Activated CD4-positive, alpha-beta T cell treated with anti-CD3 and anti-CD28 coated beads, Interleukin-2, amount 10 ng/mL, durations not matched to agents 7 days and 5 days (primary cell): ENCODE results near the gene UCN2. TPM values are rescaled to one million over a fixed set of nuclear protein-coding genes. Genes with fewer than 3 reads are reported as not detected.

Experiments used
- CTCF ChIA-PET: fragments of 350-600 bp; sonication (Branson Sonifier 250); formaldehyde crosslinking; loops from one replicate; lab custom pipeline; 2021; ENCODE audit warnings: antibody characterized with exemption; lab: Charles Lee
- POLR2A ChIA-PET: fragments of 350-600 bp; sonication (Branson Sonifier 250); formaldehyde crosslinking; loops from one replicate; lab custom pipeline; 2021; ENCODE audit warnings: antibody characterized with exemption; lab: Charles Lee
- DNase-seq: peaks from one replicate; pipeline ENCODE4 v3.0.0-alpha.2; 2020
- H3K27ac Mint-ChIP-seq: one replicate; pipeline ENCODE4 v1.8.0; 2021; ENCODE audit warnings: mild to moderate bottlenecking, moderate library complexity, mixed read lengths
- H3K27me3 Mint-ChIP-seq: one replicate; pipeline ENCODE4 v1.8.0; 2021; ENCODE audit warnings: mixed read lengths
- H3K36me3 Mint-ChIP-seq: one replicate; pipeline ENCODE4 v1.8.0; 2021; ENCODE audit warnings: low read depth, mixed read lengths
- H3K4me1 Mint-ChIP-seq: one replicate; pipeline ENCODE4 v1.8.0; 2021; ENCODE audit warnings: mixed read lengths
- H3K4me3 Mint-ChIP-seq: one replicate; pipeline ENCODE4 v1.8.0; 2021; ENCODE audit warnings: mild to moderate bottlenecking, moderate library complexity, mixed read lengths
- H3K9me3 Mint-ChIP-seq: one replicate; pipeline ENCODE4 v1.8.0; 2021; ENCODE audit warnings: mixed read lengths
- total RNA-seq, 2 experiments: library from RNA; stranded (reverse); gene quantifications; one replicate each; pipeline ENCODE4 v1.2.3, GENCODE V29; 2021

Gene UCN2
- total RNA-seq: not detected

- Mint-ChIP-seq H3K4me3 (no peak within 1 kb of the TSS), H3K9me3 (no peaks in the 10 kb centered on the region), H3K4me1 (peaks cover 38% of the 10 kb centered on the region), H3K36me3 (no peaks in the 10 kb centered on the region), H3K27me3 (no peaks in the 10 kb centered on the region), H3K27ac (peak within 1 kb of the TSS; percentile 47)
- no peak for DNase-seq
- CTCF ChIA-PET: no interaction called here
- POLR2A ChIA-PET: no interaction called here
Observed at GRCh38 chr3:48563382-48563918, at the start of gene UCN2. Gene UCN2, minus strand, starts transcription at chr3:48563781. Its CDS starts 657 bp downstream, at chr3:48563124.

- no peak overlapping the region for H3K27ac Mint-ChIP-seq
- H3K9me3 Mint-ChIP-seq: peaks cover 6% of the 10 kb centered on the region
- no peaks in the 10 kb centered on the region for H3K27me3 Mint-ChIP-seq
- ChIA-PET POLR2A (no interaction called here), CTCF (interaction anchor here (0.7 to 3.0 kb wide), 3 partner anchors 11 to 212 kb away, joined by 4 to 9 read pairs (median 4); no protein-coding TSS in a partner anchor)
- peaks cover 15% of the 10 kb centered on the region for H3K36me3 Mint-ChIP-seq
- H3K4me1 Mint-ChIP-seq: peaks cover 26% of the 10 kb centered on the region
- no peak for DNase-seq
- H3K4me3 Mint-ChIP-seq: no peak overlapping the region
Observed at GRCh38 chr3:48612309-48612708, 48.7 kb upstream of the UCN2 start.

GRCh38 chr3:48609088-48610005 lies 45.8 kb upstream of the UCN2 start, which contains the start of gene UQCRC1:
Gene UQCRC1, minus strand, starts transcription at chr3:48609646. Its CDS starts 26 bp downstream, at chr3:48609620.
- Mint-ChIP-seq H3K4me1 (peaks cover 25% of the 10 kb centered on the region), H3K4me3 (peak within 1 kb of the TSS; percentile 92), H3K27ac (peak within 1 kb of the TSS; percentile 97), H3K27me3 (no peaks in the 10 kb centered on the region), H3K9me3 (no peaks in the 10 kb centered on the region), H3K36me3 (peaks cover 25% of the 10 kb centered on the region)
- DNase-seq: peak; percentile 93
- POLR2A ChIA-PET: interaction anchor here (1.0 kb wide), 1 partner anchor 15 kb away, joined by 3 read pairs; no protein-coding TSS in a partner anchor
- CTCF ChIA-PET: interaction anchor here (0.5 to 1.6 kb wide), 7 partner anchors 12 to 512 kb away, joined by 3 to 4 read pairs (median 4); no protein-coding TSS in a partner anchor

GRCh38 chr3:48607519-48607918 lies 43.9 kb upstream of the UCN2 start:
- Mint-ChIP-seq H3K27ac (no peak overlapping the region), H3K27me3 (no peaks in the 10 kb centered on the region), H3K36me3 (peaks cover 36% of the 10 kb centered on the region), H3K9me3 (no peaks in the 10 kb centered on the region), H3K4me1 (peaks cover 18% of the 10 kb centered on the region), H3K4me3 (no peak overlapping the region)
- no peak for DNase-seq
- ChIA-PET CTCF (interaction anchor here (0.9 kb wide), 1 partner anchor 150 kb away, joined by 3 read pairs; no protein-coding TSS in a partner anchor), POLR2A (no interaction called here)

- CTCF ChIA-PET: interaction anchor here (0.6 to 1.0 kb wide), 5 partner anchors 10 to 599 kb away, joined by 3 to 5 read pairs (median 3); no protein-coding TSS in a partner anchor
Observed at GRCh38 chr3:48601622-48601994, 38.0 kb upstream of the UCN2 start.

GRCh38 chr3:48600711-48601621 lies 37.4 kb upstream of the UCN2 start:
- ChIA-PET POLR2A (no interaction called here), CTCF (interaction anchor here (0.6 kb wide), 1 partner anchor 134 kb away, joined by 3 read pairs; no protein-coding TSS in a partner anchor)
- Mint-ChIP-seq H3K27ac (no peak overlapping the region), H3K4me1 (no peaks in the 10 kb centered on the region), H3K9me3 (no peaks in the 10 kb centered on the region), H3K27me3 (peaks cover 3% of the 10 kb centered on the region), H3K4me3 (no peak overlapping the region), H3K36me3 (peaks cover 33% of the 10 kb centered on the region)
- DNase-seq: no peak

More at GRCh38 chr3:48601622-48601994, 38.0 kb upstream of the UCN2 start:
- POLR2A ChIA-PET: interaction anchor here (0.6 kb wide), 1 partner anchor 46 kb away, joined by 6 read pairs; no protein-coding TSS in a partner anchor
- Mint-ChIP-seq H3K36me3 (peaks cover 33% of the 10 kb centered on the region), H3K4me3 (no peak overlapping the region), H3K4me1 (no peaks in the 10 kb centered on the region), H3K27ac (no peak overlapping the region), H3K27me3 (no peaks in the 10 kb centered on the region), H3K9me3 (no peaks in the 10 kb centered on the region)
- no peak for DNase-seq

GRCh38 chr3:48599509-48600285 lies 36.1 kb upstream of the UCN2 start:
- Mint-ChIP-seq H3K27ac (no peak overlapping the region), H3K4me1 (no peaks in the 10 kb centered on the region), H3K4me3 (no peak overlapping the region), H3K36me3 (peaks cover 25% of the 10 kb centered on the region), H3K27me3 (peaks cover 14% of the 10 kb centered on the region), H3K9me3 (no peaks in the 10 kb centered on the region)
- CTCF ChIA-PET: no interaction called here
- POLR2A ChIA-PET: no interaction called here
- no peak for DNase-seq

GRCh38 chr3:48599077-48599501 lies 35.5 kb upstream of the UCN2 start:
- H3K27ac Mint-ChIP-seq: no peak overlapping the region
- no peaks in the 10 kb centered on the region for H3K9me3 Mint-ChIP-seq
- ChIA-PET POLR2A (no interaction called here), CTCF (no interaction called here)
- peaks cover 20% of the 10 kb centered on the region for H3K27me3 Mint-ChIP-seq
- H3K4me1 Mint-ChIP-seq: no peaks in the 10 kb centered on the region
- H3K36me3 Mint-ChIP-seq: peaks cover 19% of the 10 kb centered on the region
- no peak for DNase-seq
- H3K4me3 Mint-ChIP-seq: no peak overlapping the region

GRCh38 chr3:48598323-48599076 lies 34.9 kb upstream of the UCN2 start:
- POLR2A ChIA-PET: no interaction called here

GRCh38 chr3:48597408-48597800 lies 33.8 kb upstream of the UCN2 start:
- ChIA-PET POLR2A (no interaction called here), CTCF (interaction anchor here (0.9 to 2.4 kb wide), 5 partner anchors 10 to 161 kb away, joined by 3 to 8 read pairs (median 4); partner anchors contain the start of gene UQCRC1)
- H3K36me3 Mint-ChIP-seq: peaks cover 10% of the 10 kb centered on the region
- H3K9me3 Mint-ChIP-seq: no peaks in the 10 kb centered on the region
- no peak overlapping the region for H3K4me3 Mint-ChIP-seq
- H3K27me3 Mint-ChIP-seq: peaks cover 21% of the 10 kb centered on the region
- no peaks in the 10 kb centered on the region for H3K4me1 Mint-ChIP-seq
- DNase-seq: no peak
- H3K27ac Mint-ChIP-seq: peak overlapping the region; percentile 28

More at GRCh38 chr3:48598323-48599076, 34.9 kb upstream of the UCN2 start:
- CTCF ChIA-PET: interaction anchor here (1.8 to 2.4 kb wide), 2 partner anchors 11 to 163 kb away, joined by 4 to 8 read pairs; no protein-coding TSS in a partner anchor
- Mint-ChIP-seq H3K4me1 (no peaks in the 10 kb centered on the region), H3K36me3 (peaks cover 19% of the 10 kb centered on the region), H3K4me3 (no peak overlapping the region), H3K27me3 (peaks cover 21% of the 10 kb centered on the region), H3K27ac (no peak overlapping the region), H3K9me3 (no peaks in the 10 kb centered on the region)
- no peak for DNase-seq
